CD4-positive, alpha-beta memory T cell (primary cell): ENCODE measurements around the gene EN1. TPM values are rescaled to one million over a fixed set of nuclear protein-coding genes. Genes with fewer than 3 reads are reported as not detected.

ENCODE experiments used
- CTCF ChIA-PET: fragments of 350-600 bp; sonication (Branson Sonifier 250); formaldehyde crosslinking; loops from one replicate; lab custom pipeline; 2021; ENCODE audit warnings: inconsistent platforms; ENCODE audit not compliant: partially characterized antibody; lab: Charles Lee
- POLR2A ChIA-PET: fragments of 350-600 bp; sonication (Branson Sonifier 250); formaldehyde crosslinking; loops from one replicate; lab custom pipeline; 2021; ENCODE audit not compliant: partially characterized antibody; lab: Charles Lee
- DNase-seq, 5 donors: peaks; one replicate each; pipeline versions ENCODE4 v3.0.0 to v3.0.0-alpha.2; 2020 to 2022; ENCODE audit warnings: mixed read lengths in 1 of 5
- H3K27ac ChIP-seq: one replicate; pipeline ENCODE4 v1.7.0; 2013; ENCODE audit warnings: low read depth, low read length
- H3K27me3 ChIP-seq: 2 replicates; pipeline ENCODE4 v1.7.0; 2013; ENCODE audit warnings: mild to moderate bottlenecking, low read length, moderate library complexity; ENCODE audit not compliant: insufficient read depth
- H3K36me3 ChIP-seq: 2 replicates; pipeline ENCODE4 v1.7.0; 2013; ENCODE audit warnings: mild to moderate bottlenecking, low read length, moderate library complexity; ENCODE audit not compliant: insufficient read depth
- H3K4me1 ChIP-seq: 2 replicates; pipeline ENCODE4 v1.7.0; 2013; ENCODE audit warnings: mild to moderate bottlenecking, low read length, moderate library complexity; ENCODE audit not compliant: insufficient read depth
- H3K4me3 ChIP-seq, 2 donors: one replicate each; pipeline ENCODE4 v1.7.0; 2013; ENCODE audit warnings: low read length in 2 of 2, mild to moderate bottlenecking in 1 of 2
- H3K9me3 ChIP-seq, 2 donors: one replicate each; pipeline ENCODE4 v1.7.0; 2013; ENCODE audit warnings: low read length in 2 of 2, control low read depth in 1 of 2; ENCODE audit not compliant: control insufficient read depth in 1 of 2
- H3K27ac Mint-ChIP-seq, 7 donors: one replicate each; pipeline ENCODE4 v1.8.0; 2020 to 2021; ENCODE audit warnings: mixed read lengths in 7 of 7, mild to moderate bottlenecking in 6 of 7, inconsistent platforms in 3 of 7, moderate library complexity in 3 of 7
- H3K27me3 Mint-ChIP-seq, 2 donors: one replicate each; pipeline ENCODE4 v1.8.0; 2020 to 2021; ENCODE audit warnings: mixed read lengths in 2 of 2
- H3K36me3 Mint-ChIP-seq, 2 donors: one replicate each; pipeline ENCODE4 v1.8.0; 2020 to 2021; ENCODE audit warnings: mixed read lengths in 2 of 2, inconsistent platforms in 1 of 2, mild to moderate bottlenecking in 1 of 2
- H3K4me1 Mint-ChIP-seq, 4 donors: one replicate each; pipeline ENCODE4 v1.8.0; 2020 to 2021; ENCODE audit warnings: mixed read lengths in 4 of 4, mild to moderate bottlenecking in 1 of 4
- H3K4me3 Mint-ChIP-seq, 8 donors: one replicate each; pipeline ENCODE4 v1.8.0; 2020 to 2021; ENCODE audit warnings: mixed read lengths in 8 of 8, mild to moderate bottlenecking in 7 of 8, moderate library complexity in 6 of 8, inconsistent platforms in 3 of 8
- H3K9me3 Mint-ChIP-seq, 8 donors: one replicate each; pipeline ENCODE4 v1.8.0; 2020 to 2021; ENCODE audit warnings: mixed read lengths in 8 of 8, mild to moderate bottlenecking in 5 of 8, inconsistent platforms in 3 of 8, moderate library complexity in 1 of 8
- intact Hi-C: fragments of 100-400 bp; cut with micrococcal nuclease; formaldehyde crosslinking; loops from one replicate; pipeline ENCODE4 v1.15.1; 2023
- polyA plus RNA-seq, 2 donors: library from polyadenylated mRNA; unstranded; fragments of 300-500 nt; fragmentation: Illumina TruSeq; gene quantifications; one replicate each; pipeline ENCODE4 v1.2.3, GENCODE V29; 2021
- total RNA-seq, 2 experiments: library from RNA; stranded (reverse); gene quantifications; one replicate each; pipeline ENCODE4 v1.2.3, GENCODE V29; 2021

The EN1 gene
- total and polyA plus RNA-seq, 4 experiments from 2014 or later: not detected

DNA sequence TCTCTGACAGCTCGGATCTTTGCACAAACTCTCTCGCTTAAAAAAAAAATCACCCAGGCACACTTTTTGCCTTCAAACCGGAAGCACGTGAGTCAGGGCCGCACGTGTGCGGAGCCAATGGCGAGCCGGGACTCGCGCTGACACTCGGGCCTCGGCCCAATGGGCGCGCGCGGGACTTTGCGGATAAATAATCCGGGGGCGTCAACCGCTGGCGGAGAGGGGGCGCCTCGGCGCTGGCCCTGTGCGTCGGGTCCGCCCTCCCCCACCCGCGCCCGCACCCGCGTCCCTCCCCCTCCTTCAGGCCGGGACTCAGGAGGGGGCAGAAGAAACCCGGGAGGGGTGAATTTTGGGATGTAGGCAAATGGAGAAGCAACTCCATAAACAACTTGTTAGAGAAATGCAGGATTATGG, 319 bp upstream of the EN1 start:
- Histone ChIP-seq H3K4me3 (no peak overlapping the region), H3K9me3 (no peaks in the 10 kb centered on the region), H3K36me3 (no peaks in the 10 kb centered on the region), H3K27me3 (peaks cover 43% of the 10 kb centered on the region), H3K4me1 (peaks cover 13% of the 10 kb centered on the region), H3K27ac (no peak overlapping the region)
- Mint-ChIP-seq H3K36me3 (no peaks in the 10 kb centered on the region), H3K9me3 (peaks cover 0 to 8% (median 0%) of the 10 kb centered on the region in 8 donors), H3K4me3 (peak overlapping the region in 5 of 8 donors; percentile 44 to 72 (median 62)), H3K27ac (no peak overlapping the region), H3K4me1 (peaks cover 11 to 39% (median 23%) of the 10 kb centered on the region in 4 donors), H3K27me3 (peaks cover 64 to 73% of the 10 kb centered on the region in 2 donors)
- intact Hi-C loops: no loop called here
- POLR2A ChIA-PET: no interaction called here
- no peak for DNase-seq
- CTCF ChIA-PET: interaction anchor here (0.8 to 1.0 kb wide), 2 partner anchors 8 to 645 kb away, joined by 3 to 4 read pairs; no protein-coding TSS in a partner anchor

DNA sequence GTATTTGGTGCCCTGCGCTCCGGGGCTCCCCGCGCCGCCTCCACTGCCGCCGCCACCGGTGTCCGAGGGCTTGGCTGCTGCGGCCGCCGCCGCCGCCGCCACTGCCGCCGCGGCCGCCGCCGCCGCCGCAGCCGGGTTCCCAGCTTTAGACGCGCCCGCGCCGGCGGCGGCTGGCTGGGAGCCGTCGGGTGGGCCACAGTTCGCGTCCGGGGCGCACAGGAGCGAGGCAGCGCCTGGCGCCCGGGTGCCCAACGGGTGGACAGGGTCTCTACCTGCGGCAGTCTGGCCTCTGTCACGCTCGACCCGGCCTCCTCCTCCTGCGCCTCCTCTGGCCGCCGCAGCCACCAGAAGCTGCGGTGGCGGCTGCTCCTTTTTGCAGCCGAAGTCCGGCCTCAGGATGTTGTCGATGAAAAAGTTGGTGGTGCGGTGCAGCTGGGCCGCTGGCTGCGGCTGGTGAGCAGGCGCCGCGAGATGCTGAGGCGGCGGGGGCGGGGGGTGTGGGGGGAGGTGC, 951 bp downstream of the EN1 start:
- no peak for DNase-seq
- Mint-ChIP-seq H3K9me3 (peaks cover 0 to 8% (median 0%) of the 10 kb centered on the region in 8 donors), H3K27me3 (peaks cover 58 to 72% of the 10 kb centered on the region in 2 donors), H3K27ac (no peak overlapping the region), H3K4me3 (no peak overlapping the region), H3K36me3 (no peaks in the 10 kb centered on the region), H3K4me1 (peaks cover 15 to 47% (median 28%) of the 10 kb centered on the region in 4 donors)
- Histone ChIP-seq H3K27ac (no peak overlapping the region), H3K4me3 (no peak overlapping the region), H3K27me3 (peaks cover 47% of the 10 kb centered on the region), H3K36me3 (no peaks in the 10 kb centered on the region), H3K9me3 (no peaks in the 10 kb centered on the region), H3K4me1 (peaks cover 21% of the 10 kb centered on the region)
- POLR2A ChIA-PET: no interaction called here
- CTCF ChIA-PET: interaction anchor here (1.0 kb wide), 1 partner anchor 9 kb away, joined by 4 read pairs; no protein-coding TSS in a partner anchor
- intact Hi-C loops: no loop called here

DNA sequence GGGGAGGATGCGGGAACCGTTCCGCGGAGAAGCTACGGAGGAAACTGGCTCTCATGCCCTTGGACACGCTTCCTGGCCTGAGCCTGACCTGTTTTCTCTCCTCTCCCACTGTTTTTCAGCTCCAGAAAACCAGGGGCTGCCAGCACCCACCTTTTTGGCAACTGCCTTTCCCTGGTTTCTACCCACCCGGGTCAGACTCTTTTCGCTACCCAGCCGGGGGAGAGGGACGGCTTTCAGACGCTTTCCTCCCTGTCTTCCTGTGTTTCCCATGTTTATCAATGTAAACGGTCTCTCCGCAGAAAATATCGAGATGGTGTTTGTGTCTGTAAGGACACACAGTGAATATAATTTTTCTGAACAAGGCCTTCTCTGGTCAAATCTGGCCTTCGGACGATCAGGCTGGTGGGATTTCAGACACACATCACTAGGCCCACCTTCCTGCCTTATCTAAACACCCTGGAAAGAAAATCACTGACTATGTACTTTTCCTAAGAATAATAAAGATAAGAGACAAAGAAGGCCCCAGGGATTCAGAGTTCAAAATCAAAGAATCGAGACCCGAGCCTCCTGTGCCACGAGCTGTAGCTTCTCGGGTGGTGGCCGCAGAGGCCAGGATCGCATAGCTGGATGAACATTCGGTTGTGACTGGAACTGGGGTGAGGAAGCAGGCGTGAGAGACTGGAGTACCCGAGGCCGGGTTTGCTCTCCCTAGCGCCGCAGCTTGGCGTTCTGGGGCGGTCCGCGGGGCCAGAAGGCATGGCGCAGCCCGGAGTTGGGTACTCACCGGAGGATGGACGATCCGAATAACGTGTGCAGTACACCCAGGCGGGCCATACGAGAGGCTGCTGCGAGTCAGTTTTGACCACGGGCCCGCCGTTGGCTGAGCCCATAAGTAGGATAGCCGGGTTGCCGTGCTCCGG, 1.7 kb downstream of the EN1 start:
- H3K27ac ChIP-seq: no peak overlapping the region
- DNase-seq: no peak
- Mint-ChIP-seq H3K9me3 (peaks cover 0 to 7% (median 0%) of the 10 kb centered on the region in 8 donors), H3K36me3 (no peaks in the 10 kb centered on the region), H3K27me3 (peaks cover 58 to 68% of the 10 kb centered on the region in 2 donors), H3K27ac (peak overlapping the region in 1 of 7 donors; percentile 82), H3K4me3 (peak overlapping the region; percentile 8 to 71 (median 60)), H3K4me1 (peaks cover 18 to 54% (median 33%) of the 10 kb centered on the region in 4 donors)
- H3K36me3 ChIP-seq: no peaks in the 10 kb centered on the region
- peaks cover 48% of the 10 kb centered on the region for H3K27me3 ChIP-seq
- peaks cover 21% of the 10 kb centered on the region for H3K4me1 ChIP-seq
- intact Hi-C loops: no loop called here
- ChIA-PET POLR2A (no interaction called here), CTCF (interaction anchor here (2.6 kb wide), 1 partner anchor 9 kb away, joined by 14 read pairs; no protein-coding TSS in a partner anchor)
- H3K9me3 ChIP-seq: no peaks in the 10 kb centered on the region
- H3K4me3 ChIP-seq: no peak overlapping the region

DNA sequence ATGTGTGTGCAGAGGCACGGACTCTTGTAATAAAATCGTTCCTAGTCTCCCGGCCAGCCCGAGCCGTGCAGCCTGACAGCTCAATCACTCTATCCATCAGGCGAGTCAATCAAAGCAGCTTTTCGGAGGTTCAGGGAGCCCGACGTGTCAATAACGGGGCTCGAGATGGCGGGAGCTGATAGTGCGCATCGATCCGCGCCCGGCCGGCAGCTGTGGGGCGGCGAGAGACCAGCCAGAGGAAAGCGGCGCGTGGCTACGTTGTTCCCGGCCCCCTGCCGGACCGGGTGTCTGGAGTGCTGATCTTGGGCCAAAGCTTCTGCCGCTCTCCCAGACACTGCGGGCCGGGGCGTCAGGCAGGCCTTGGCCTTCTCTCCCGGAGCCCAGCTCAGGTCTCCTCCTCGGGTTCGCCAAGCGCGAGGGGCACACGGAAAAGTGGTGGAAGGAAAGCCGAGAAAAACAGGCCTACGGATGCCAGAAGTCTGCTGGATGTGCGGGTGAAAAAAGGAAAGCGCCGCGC, 2.4 kb downstream of the EN1 start:
- Histone ChIP-seq H3K4me1 (peaks cover 21% of the 10 kb centered on the region), H3K9me3 (no peaks in the 10 kb centered on the region), H3K36me3 (no peaks in the 10 kb centered on the region), H3K27ac (no peak overlapping the region), H3K4me3 (no peak overlapping the region), H3K27me3 (peaks cover 56% of the 10 kb centered on the region)
- ChIA-PET CTCF (interaction anchor here (2.6 kb wide), 1 partner anchor 10 kb away, joined by 14 read pairs; no protein-coding TSS in a partner anchor), POLR2A (no interaction called here)
- Mint-ChIP-seq H3K27me3 (peaks cover 58 to 68% of the 10 kb centered on the region in 2 donors), H3K27ac (peak overlapping the region in 2 of 7 donors; percentile 16 to 82), H3K36me3 (no peaks in the 10 kb centered on the region), H3K9me3 (peaks cover 0 to 5% (median 0%) of the 10 kb centered on the region in 8 donors), H3K4me3 (peak overlapping the region in 4 of 8 donors; percentile 40 to 65 (median 57)), H3K4me1 (peaks cover 18 to 56% (median 34%) of the 10 kb centered on the region in 4 donors)
- intact Hi-C loops: no loop called here
- DNase-seq: no peak

DNA sequence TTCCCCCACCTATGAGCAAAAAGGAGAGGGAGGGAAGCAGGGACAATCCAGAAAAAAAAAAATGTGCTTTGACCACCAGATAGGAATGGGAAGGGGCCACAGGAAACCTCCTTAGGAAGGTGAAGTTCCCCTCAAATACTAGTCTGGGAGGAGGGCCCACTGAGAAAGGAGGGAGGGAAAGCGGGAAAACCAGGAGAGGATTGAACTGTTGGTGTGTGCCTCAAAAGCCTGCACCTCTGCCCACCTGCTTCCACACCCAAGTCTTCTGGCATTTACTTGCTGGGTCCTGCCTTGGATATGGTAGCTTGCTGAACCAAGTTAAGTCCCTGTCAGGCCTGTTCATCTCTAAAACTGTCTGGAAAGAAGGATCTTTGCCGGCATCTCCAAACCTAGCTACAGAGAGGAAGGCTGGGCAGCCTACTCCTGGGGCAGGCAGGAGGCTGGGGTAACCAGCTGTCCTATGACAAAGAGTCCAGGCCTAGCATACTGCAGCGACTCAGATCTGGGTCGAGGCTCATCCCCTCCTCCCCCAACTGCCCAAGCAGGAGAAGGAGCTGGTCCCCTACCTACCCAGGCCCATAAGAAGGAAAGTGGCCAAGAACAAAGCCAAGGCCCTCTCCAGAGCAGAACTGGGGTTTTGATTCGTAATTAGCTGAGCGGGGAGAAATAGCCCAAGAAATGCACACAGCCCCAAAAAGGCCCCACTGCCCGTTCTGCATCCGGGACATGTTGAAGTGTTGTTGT, 3.0 kb downstream of the EN1 start:
- intact Hi-C loops: no loop called here
- H3K27me3 Mint-ChIP-seq: peaks cover 61 to 72% of the 10 kb centered on the region in 2 donors
- Histone ChIP-seq H3K9me3 (no peaks in the 10 kb centered on the region), H3K4me3 (no peak overlapping the region), H3K4me1 (peaks cover 21% of the 10 kb centered on the region), H3K27me3 (peaks cover 59% of the 10 kb centered on the region), H3K27ac (no peak overlapping the region), H3K36me3 (no peaks in the 10 kb centered on the region)
- peaks cover 18 to 56% (median 34%) of the 10 kb centered on the region in 4 donors for H3K4me1 Mint-ChIP-seq
- H3K9me3 Mint-ChIP-seq: peaks cover 0 to 5% (median 0%) of the 10 kb centered on the region in 8 donors
- no peaks in the 10 kb centered on the region for H3K36me3 Mint-ChIP-seq
- ChIA-PET POLR2A (no interaction called here), CTCF (interaction anchor here (2.6 kb wide), 1 partner anchor 11 kb away, joined by 14 read pairs; no protein-coding TSS in a partner anchor)
- peak overlapping the region in 7 of 8 donors; percentile 31 to 70 (median 61) for H3K4me3 Mint-ChIP-seq
- peak overlapping the region in 1 of 7 donors; percentile 16 for H3K27ac Mint-ChIP-seq
- no peak for DNase-seq

DNA sequence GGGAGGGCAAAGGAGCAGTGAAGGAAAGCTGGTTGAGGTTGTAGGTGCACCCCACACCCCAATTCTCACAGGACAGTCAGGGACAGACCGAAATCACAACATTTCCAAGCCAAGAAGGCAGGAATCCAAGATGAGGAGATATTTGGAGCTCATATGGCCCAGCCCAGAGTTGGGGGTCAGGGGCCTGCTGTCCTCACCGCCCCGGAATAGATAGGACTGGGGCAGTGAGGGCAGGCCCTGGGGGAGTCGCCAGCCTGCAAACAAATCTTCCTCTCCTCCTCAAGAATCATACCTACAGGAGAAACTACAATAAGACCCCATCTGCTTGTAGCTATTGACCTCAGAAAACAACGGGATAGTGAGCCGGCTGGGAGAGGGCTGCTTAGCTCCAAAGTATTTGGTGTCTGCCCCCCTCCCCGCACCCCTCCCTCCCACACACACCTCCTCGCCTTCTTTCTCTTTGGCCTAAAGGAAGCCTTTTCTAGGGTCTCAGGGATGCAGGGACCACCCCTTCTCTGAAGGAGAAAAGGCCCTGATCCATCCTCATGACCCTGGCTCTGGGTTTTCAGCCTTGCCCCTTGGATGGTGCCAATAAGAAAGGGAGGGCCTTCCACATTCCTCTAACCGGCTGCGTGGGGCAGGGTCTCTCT, 3.8 kb downstream of the EN1 start:
- Histone ChIP-seq H3K27ac (no peak overlapping the region), H3K36me3 (no peaks in the 10 kb centered on the region), H3K9me3 (no peaks in the 10 kb centered on the region), H3K27me3 (peaks cover 57% of the 10 kb centered on the region), H3K4me1 (peaks cover 21% of the 10 kb centered on the region), H3K4me3 (no peak overlapping the region)
- Mint-ChIP-seq H3K27ac (no peak overlapping the region), H3K4me1 (peaks cover 17 to 50% (median 30%) of the 10 kb centered on the region in 4 donors), H3K9me3 (peaks cover 0 to 5% (median 0%) of the 10 kb centered on the region in 8 donors), H3K27me3 (peaks cover 60 to 70% of the 10 kb centered on the region in 2 donors), H3K36me3 (no peaks in the 10 kb centered on the region), H3K4me3 (peak overlapping the region in 7 of 8 donors; percentile 6 to 70 (median 61))
- no peak for DNase-seq
- ChIA-PET POLR2A (no interaction called here), CTCF (interaction anchor here (2.6 kb wide), 1 partner anchor 11 kb away, joined by 14 read pairs; no protein-coding TSS in a partner anchor)
- intact Hi-C loops: no loop called here
